Left renal pelvis (tissue), 4 donors: ENCODE data around the gene CFAP74. TPM values are rescaled to one million over a fixed set of nuclear protein-coding genes. Genes with fewer than 3 reads are reported as not detected.

Source experiments
- DNase-seq, 4 donors: peaks; one replicate each; pipeline ENCODE4 v3.0.0-alpha.2; 2013; ENCODE audit warnings: low read depth in 4 of 4, low spot score in 3 of 4
- polyA plus RNA-seq, 4 donors: library from polyadenylated mRNA; unstranded; fragments of 120-200 nt; gene quantifications; one replicate each; pipeline ENCODE4 v1.2.1, GENCODE V29; 2013; ENCODE audit not compliant: insufficient read length in 4 of 4

Gene CFAP74
- polyA plus RNA-seq, 4 donors, result 0.27 to 1.3 (median 0.59) TPM

DNA sequence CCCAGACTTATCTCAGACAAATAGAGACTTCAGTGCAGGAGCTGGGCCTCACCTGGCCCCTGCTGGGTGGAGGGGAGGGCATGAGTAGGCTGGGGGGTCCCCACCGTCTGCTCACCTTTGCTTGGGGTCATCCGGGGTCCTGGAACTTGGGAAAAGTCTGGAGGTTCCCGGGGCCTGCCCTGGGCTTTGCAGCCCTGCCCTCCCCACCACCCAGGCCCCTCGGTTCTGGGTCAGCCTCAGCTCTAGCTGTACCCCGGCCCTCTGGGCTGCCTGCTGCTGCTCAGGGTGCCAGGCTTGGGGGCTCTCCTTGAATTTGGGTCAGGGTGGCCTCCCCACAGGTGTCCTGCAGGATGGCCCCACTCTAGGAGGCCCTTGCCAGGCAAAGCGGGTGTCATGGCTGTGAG lies 82.1 kb downstream of the CFAP74 start:
- DNase-seq, result no peak

DNA sequence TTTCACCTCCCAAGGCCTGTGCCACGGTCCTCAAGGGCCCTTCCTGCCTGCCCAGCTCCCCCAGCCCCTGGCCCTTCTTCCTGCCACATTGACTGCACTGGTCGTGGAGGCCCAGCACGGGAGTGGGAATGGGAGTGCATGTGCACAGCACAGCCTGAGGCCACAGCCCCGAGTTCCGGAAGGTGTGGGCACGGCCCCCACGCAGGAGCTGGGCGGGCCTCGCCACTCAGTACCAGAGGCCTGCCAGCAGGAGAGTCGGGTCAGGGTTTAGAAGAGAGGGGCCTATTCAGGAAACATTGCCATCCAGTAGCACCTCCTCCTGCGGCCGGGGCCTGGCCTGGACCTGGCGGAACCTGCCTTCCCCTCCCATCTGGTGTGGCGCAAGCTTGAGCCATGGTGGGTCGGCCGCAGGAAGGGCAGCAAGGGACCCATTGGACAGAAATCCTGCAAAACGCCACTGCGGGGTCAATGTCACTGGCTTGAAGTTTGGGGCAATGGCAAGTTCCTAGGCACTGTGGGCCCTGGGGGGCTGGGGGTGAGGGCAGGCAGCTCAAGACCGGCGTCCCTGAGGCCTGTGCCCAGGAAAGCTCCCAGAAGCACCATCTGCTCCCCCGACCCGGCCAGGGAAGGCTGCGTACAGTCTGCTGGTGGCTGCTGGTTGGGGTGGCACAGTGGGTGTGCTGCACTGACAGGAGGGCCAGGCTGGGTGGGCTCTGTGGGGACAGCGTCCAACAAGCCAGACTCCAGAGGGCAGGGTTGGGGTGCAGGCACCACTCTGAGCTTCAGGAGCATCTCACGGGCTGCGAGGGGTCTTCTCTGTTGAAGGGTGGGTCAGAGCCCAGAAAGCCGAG lies 82.8 kb downstream of the CFAP74 start:
- DNase-seq, result no peak

DNA sequence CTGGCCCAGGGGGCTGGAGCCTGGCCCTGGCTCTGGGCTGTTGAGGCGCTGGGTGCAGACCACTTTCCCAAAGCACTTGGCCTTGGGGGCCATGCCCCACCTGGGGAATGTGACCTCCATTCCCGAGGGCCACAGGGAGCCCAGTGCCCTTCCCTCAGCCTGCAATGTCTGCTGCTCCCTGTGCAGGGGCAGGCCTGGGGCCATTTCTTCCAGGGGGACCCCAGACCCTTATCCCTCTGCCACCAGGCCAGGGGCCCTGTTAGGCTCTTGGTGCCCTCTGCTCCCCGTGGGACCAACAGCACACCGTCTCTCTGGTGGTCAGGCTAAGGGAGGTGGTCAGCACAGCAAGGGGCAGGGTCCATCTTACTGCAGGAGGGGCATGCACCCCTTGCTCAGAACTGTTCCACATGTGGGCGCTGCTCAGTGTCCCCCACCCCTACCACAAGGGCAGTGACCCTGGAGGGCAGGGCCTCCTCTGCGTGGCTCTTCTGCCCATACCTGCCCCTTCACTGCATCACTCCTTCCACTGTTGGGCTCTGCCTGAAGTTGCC lies 83.5 kb downstream of the CFAP74 start:
- DNase-seq, result no peak

DNA sequence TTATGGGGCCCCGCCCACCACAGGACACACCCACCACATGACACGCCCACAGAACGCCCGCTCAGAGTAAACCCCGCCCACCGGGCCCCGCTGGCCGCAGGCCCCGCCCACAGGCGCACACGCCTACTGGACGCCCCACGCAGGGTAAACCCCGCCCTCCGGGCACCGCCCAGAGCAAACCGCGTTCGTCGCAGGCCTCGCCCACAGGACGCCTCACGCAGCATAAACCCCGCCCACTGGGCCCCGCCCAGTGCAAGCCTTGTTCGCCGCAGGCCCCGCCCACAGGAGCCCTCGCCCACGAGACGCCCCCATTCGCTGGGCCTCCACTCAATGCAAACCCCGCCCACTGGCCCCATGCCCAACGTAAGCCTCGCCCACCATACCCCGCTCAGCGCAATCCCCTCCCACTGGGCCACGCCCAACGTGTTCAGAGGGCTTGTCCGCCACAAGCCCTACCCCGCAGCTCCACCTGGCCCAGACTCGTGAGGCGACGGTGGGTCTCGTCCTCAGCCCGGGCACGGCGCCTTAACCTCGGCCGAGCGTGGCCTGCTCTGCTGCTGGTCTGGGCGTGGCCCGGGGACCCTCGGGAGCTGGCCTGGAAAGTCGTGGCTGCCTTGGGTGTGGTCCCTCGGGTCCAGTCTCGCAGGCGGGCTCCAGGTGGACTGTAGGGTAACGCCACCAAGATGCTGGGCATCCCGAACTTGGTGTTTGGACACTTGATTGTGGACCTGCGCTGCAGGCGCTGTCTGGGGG lies 84.1 kb downstream of the CFAP74 start:
- DNase-seq, result peak; percentile 90 to 95 (median 94)

DNA sequence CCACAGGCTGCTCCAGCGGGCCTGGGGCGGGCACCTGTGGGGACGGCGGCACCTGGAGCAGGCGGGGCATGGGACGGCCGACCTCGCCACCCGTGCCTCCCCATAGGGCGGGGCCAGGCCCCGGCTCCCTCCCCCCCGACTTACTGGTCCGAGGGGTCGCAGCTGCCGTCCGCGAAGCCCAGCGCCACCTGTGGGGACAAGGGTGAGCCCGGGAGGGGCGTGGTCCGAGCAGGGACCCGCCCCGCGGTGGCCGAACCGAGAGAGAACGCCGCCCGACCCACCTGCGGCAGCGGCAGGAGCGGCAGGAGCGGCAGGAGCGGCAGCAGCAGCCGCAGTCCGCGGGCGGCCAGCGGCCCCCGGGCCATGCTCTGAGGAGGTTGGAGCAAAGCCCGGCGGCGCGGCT lies 84.7 kb downstream of the CFAP74 start, which contains the start of gene TMEM52:
TMEM52 (minus strand) TSS at position 379 of the 403 bp plus-strand sequence; CDS start at position 365, 14 bp downstream.
- DNase-seq, result no peak

DNA sequence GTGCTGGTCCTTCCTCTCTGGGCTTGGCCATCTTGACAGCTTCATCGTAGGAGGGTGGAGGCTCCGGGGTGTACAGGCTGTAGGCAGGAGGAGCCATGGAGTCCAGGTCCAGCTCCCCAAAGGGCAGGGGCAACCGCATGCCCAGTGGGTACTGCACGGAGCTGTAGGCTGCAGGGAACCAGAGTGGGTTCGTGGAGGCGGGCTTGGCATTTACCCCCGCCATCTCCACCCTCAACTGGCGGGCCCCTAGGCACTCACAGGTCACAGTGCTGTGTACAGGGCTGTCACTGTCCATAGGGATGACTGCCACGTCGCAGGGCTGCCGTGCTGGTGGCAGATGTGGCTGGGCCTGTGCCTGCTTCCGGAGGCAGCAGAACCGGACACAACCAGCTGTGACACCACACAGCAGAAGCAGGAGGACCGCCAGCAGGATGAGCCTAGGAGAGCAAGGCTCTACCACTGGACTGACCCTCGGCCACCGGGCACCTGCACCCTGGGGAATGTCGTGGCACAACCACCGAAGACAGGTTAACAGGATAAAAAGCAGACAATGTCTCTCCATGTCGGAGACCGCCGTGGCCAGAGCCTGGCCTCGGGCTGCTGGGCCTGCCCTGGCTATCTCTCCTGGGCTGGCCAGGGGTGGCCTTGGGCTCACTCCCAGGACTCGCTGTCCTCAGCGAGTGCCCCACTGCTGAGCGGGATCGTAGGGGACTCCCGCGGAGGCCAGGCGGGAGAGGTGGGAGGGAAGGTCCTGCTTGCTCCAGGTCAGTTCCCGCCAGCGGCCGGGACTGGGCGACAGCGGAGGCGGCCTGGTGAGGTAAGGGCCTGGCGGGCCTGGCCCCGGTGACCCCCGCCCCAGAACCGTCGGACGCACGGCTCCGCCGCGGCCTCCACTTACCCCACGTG lies 85.3 kb downstream of the CFAP74 start:
- DNase-seq, result no peak

DNA sequence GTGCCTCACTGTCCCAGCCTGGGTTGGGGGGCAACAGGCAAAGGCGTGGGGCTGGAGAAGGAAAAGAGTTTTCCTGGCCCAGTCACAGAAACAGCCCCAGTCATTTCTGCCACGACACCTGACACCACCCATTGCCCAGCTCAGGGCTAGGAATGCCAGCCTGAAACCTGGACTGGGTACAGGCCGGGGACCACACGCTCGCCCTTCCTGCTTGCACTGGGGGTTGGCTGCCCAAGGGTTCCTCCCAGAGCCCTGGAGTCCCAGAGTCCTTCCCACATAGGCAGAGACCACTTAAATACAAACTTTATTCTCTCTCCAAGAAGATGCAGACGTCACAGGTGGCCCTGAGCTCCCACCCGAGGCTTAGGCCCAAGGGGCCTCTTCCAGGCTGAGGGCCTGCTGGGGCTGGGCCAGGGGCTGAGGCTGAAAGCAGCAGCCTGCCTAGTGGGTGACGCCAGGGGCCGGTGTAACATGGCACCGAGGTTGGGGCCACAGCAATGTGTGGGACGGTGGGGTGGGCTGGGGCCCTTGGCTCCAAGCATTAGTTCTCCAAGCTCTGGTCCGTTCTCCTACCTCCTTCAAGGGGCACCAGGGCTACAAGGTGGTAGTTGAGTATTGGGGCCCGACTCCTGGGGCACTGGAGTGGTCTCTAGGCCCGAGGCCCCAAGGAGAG lies 86.1 kb downstream of the CFAP74 start:
- no peak for DNase-seq

DNA sequence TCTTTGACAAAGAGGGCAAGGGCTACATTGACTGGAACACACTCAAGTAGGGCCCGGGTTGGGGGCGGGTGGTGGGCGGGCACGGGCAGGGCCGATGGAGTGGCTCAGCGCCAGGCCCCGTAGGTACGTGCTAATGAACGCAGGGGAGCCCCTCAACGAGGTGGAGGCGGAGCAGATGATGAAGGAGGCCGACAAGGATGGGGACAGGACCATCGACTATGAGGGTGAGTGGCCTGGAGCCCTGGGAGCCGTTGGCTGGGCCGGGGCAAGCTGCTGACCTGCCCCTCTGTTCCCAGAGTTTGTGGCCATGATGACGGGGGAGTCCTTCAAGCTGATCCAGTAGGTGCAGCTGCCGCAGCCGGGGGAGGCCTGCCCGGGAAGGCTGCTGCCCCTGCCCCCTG lies 86.7 kb downstream of the CFAP74 start:
- DNase-seq, result no peak

DNA sequence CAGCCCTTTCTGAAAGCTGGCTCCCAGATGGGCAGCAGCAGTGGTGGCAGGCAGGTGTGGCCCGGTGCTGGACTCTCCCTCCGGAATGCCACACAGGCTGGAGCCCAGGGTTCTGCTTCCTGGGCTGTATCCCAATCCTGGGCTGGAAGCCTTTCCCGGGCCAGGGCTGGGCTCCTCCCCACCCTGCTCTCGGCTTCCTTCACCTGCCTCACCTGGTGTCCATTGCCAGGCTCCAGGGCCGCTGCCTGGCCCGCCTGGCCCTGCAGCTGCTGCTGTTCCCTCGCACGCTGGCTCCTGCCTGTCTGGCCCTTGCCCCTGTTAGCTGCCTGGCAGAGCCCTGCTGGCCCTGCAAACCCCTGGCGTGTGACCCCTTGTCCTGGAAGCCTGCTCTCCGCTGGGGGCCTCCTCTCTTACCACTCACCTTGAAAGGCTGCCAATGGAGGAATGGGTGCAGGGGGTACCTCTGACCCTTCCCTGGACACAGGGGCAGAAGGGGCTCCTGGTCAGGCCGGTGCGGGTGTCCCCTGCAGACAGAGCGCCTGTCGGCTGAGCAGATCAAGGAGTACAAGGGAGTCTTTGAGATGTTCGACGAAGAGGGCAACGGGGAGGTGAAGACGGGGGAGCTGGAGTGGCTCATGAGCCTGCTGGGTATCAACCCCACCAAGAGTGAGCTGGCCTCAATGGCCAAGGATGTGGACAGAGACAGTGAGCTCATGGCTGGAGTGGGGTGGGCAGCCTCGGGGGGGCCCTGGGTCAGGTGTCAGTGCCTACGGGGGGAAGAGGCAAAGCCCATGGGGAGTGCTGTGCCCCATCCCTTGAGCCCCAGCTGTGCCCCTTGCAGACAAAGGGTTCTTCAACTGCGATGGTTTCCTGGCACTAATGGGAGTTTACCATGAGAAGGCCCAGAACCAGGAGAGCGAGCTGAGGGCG lies 87.4 kb downstream of the CFAP74 start:
- no peak for DNase-seq

DNA sequence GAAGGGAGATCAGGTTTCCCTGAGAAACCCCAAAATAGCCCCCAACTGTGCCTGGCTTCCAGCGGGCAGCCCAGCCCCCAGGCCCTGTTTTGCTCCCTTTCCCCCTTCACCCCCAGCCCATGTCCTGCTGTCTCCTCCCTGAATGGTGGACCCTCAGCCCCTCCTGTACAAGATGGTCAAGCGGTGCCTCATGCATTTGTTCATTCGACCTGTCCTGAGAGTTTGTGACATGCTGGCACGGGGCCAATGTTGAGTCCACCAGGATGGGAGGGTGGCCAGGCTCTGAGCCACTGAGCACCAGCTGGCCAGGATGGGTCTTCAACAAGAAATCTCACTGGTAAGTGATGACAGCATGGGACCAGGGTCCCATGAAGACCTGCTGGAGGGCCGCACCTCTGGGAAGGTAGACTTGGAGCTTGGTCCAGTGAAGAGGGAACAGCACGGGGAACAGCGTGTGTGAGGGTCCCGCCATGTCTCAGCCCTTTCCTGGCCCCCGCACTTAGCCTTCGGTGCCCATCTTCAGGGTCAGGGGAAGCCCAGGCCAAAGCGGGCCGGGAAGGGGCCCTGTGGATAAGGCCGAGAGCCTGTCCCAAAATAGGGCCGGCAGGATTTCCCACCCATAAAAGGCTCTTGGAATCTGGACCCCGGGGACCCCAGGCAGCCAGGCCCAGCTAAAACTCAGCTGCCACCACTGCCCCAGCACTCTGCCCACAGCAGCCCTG lies 88.5 kb downstream of the CFAP74 start, which contains the start of gene CALML6:
CALML6 (plus strand) TSS at position 290 of the 722 bp plus-strand sequence; CDS start at position 311, 21 bp downstream.
- DNase-seq, result no peak

DNA sequence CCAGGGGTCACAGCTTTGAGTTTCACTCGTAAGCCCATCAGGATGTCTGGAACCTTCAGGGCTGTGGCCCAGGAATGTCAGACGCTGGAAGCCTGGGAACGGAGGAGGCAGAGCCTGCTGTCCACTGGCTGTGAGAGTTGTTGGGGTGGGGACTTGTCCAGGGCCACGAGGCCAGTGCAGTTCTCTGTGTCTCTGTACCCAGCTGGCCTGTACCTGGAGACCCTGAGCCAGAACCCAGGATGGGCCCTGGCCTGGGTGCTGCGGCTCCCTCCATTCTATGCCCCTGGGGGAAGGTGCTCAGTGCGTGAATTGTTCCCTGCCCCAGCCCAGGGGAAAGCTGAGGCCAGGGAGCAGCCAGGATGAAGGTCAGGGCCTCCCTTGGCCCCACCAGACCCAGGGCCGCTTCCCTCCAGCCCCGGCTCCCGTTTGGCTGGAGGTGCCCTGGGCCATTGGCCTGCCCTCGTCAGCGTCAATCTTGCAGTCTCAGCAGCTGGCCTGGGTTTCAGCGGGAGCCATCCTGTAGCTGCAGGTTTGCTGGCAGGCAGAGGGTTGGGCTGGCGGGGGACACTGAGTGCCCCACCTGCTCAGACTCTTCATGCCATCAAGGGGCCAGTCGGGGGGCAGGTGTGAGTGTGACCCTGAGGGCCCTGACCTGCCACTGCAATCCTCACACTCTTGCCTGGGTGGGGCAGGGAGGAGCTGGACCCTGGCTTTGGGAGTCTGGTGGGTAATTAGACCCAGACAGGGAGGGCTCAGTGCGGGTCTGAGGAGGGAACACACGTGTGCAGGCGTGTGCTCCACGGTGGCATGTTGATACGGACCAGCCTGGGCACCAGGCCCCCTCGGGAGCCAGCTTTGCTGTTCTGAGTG lies 89.2 kb downstream of the CFAP74 start:
- no peak for DNase-seq

DNA sequence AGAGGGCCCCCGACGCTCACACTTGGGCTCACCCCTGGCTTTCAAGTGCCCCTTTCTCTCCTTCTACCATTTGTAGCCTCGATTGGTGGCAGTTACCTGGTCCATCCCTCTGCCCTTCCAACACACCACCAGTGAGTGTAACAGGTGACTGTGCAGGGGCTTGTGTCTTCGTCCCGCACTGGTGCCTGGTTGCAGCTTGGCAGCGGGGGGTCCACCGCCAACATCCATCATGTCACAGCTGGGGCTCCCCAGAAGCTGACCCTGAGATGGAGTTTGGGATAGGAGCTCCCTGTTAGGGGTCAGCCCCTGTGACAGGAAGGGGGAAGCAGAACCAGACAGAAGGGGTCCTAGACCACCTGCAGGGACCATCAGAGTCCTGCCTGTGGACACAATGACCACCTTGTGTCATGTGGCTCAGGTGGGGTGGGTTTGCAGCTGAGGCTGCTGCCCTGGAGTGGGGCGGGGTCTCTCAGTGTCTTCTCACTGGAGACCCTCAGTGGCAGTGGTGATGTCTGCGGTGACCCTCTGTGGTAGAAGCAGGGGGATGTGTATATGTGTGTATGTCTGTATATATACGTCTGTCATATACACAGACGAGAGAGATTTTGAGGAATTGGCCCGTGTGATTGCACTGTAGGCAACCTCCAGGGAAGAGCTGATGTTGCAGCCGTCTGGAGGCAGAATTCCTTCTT lies 92.1 kb downstream of the CFAP74 start:
- no peak for DNase-seq

DNA sequence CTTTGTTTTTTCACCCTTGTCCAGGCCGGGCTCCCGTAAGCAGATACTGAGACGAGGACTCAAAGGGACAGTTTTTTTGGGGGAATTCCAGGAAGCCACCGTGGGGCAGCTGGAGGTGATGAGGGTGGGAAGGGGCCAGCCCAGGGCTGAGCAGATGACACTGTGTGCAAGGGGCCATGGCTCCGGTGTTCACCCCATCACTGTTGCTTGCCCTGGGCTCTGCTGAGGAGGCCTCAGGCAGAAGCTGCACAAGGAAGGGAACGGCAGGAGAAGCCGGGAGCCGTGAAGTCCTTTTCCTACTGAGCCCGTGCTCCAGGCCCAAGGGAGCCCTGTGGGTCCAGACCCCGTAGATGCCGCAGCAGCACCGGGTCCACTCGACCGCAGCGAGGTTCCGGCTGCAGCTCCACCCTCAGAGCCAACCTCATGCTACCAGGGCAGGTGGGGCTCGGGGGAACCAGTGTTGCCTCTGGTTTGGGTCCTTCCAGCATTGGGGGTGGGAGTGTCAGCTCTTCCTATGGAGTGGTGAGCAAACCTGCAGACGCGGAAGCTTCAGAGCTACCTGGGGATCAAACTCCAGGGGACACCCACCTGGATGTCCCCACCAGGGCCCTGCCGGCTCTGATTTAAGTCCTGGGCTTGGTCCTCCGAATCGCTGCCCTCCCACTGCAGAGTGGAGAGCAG lies 92.8 kb downstream of the CFAP74 start:
- DNase-seq, result no peak

DNA sequence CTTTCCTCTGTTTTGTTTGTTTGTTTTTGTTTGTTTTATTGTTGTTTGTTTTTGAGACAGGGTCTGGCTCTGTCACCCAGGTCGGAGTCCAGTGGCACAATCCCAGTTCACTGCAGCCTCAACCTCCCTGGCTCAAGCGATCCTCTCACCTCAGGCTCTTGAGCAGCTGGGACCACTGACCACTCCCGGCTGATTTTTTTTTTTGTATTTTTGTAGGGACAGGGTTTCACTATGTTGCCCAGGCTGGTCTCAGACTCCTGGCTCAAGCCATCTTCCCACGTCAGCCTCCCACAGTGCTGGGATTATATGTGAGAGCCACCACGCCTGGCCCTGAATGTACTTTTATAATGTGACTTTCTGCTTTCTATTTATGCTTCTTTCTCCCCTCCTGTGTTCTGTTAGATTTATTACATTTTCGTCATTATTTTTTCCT lies 93.5 kb downstream of the CFAP74 start:
- no peak for DNase-seq

DNA sequence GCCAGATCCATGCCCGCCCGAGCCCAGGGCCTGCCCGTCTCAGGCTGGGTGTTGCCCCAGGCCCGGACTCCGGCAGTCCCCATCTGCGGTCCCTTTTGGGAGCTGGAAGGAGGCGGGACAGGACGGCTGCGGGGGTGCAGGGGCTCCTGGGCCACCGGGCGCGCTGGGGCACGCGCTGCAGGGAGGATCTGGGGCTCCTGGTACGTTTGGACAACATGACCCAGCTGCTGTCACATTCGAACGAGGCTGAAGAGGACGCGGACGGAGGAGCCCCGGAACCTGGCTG lies 95.1 kb downstream of the CFAP74 start:
- DNase-seq, result no peak

DNA sequence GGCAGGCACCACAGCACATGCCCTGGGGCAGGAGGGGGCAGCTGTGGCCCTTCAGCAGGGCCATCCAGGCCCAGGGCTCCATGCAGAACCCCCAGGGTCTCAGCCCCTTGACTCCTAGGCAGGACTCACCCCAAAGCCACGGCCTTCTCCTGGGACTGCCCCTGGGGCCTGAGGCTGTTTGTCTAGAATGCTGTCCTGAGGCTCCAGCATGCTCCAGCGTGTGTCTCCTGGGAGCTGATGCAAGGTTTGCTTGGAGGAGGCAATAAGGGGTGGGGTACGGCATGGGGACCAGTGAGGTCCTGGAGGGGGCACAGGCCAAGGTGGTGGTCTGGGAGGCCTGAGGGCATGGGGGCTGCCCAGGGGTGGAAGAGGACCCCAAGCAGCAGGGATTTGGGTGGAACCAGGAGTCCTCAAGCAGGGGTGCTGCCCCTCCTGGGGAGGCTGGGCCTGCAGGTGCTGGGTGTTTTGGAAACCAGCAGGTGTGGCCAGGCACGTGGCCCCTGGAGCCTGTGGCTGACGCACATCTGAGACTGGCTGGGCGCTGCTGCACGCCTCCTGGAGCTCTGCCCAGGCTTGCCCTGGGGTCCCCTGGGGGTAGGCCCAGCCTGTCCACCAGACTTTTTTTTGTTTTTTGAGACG lies 96.4 kb downstream of the CFAP74 start:
- no peak for DNase-seq
